Measurements from ENCODE around the gene METTL21C.

METTL21C gene

GRCh38 chr13:102667023-102667422 lies 27.8 kb downstream of the METTL21C start:
- no peak for DNase-seq (ENCODE audit: low read depth in 2 of 2)

GRCh38 chr13:102659168-102659713 lies 35.6 kb downstream of the METTL21C start:
- DNase-seq (ENCODE audit: low read depth in 2 of 2) = no peak

GRCh38 chr13:102658660-102659059 lies 36.2 kb downstream of the METTL21C start:
- DNase-seq (ENCODE audit: low read depth in 2 of 2) = no peak

GRCh38 chr13:102657630-102658029 lies 37.2 kb downstream of the METTL21C start:
- DNase-seq (ENCODE audit: low read depth in 2 of 2) = no peak

- no peak for DNase-seq (ENCODE audit: low read depth in 2 of 2)
These were observed 40.1 kb downstream of the METTL21C start for GRCh38 chr13:102654756-102655155.

- no peak for DNase-seq (ENCODE audit: low read depth in 2 of 2)
These were observed 43.0 kb downstream of the METTL21C start for GRCh38 chr13:102651892-102652291.

- no peak for DNase-seq (ENCODE audit: low read depth in 2 of 2)
These were observed 43.5 kb downstream of the METTL21C start for GRCh38 chr13:102651392-102651791.

GRCh38 chr13:102650444-102650843 lies 44.4 kb downstream of the METTL21C start:
- DNase-seq (ENCODE audit: low read depth in 2 of 2) = no peak

GRCh38 chr13:102648046-102648445 lies 46.8 kb downstream of the METTL21C start:
- DNase-seq (ENCODE audit: low read depth in 2 of 2) = no peak

GRCh38 chr13:102645701-102646100 lies 49.1 kb downstream of the METTL21C start:
- DNase-seq (ENCODE audit: low read depth in 2 of 2) = no peak

GRCh38 chr13:102643656-102644055 lies 51.2 kb downstream of the METTL21C start:
- no peak for DNase-seq (ENCODE audit: low read depth in 2 of 2)

GRCh38 chr13:102642475-102642874 lies 52.4 kb downstream of the METTL21C start:
- DNase-seq (ENCODE audit: low read depth in 2 of 2) = no peak

GRCh38 chr13:102642029-102642428 lies 52.8 kb downstream of the METTL21C start:
- DNase-seq (ENCODE audit: low read depth in 2 of 2) = no peak

GRCh38 chr13:102638741-102639140 lies 56.1 kb downstream of the METTL21C start:
- no peak for DNase-seq (ENCODE audit: low read depth in 2 of 2)

Data from activated CD8-positive, alpha-beta memory T cell treated with anti-CD3 and anti-CD28 coated beads for 4 hours (primary cell).